ENCODE measurements around the gene HEATR9.

Gene HEATR9

GRCh38 chr17:35808962-35809854 lies 59.5 kb downstream of the HEATR9 start, which contains the start of gene TAF15:
TSS of gene TAF15 (plus strand) at chr17:35809484. CDS start at chr17:35809570, 86 bp downstream.
- DNase-seq: peak; percentile 99

- DNase-seq: no peak
Measured at GRCh38 chr17:35808240-35808961, 60.3 kb downstream of the HEATR9 start.

DNA sequence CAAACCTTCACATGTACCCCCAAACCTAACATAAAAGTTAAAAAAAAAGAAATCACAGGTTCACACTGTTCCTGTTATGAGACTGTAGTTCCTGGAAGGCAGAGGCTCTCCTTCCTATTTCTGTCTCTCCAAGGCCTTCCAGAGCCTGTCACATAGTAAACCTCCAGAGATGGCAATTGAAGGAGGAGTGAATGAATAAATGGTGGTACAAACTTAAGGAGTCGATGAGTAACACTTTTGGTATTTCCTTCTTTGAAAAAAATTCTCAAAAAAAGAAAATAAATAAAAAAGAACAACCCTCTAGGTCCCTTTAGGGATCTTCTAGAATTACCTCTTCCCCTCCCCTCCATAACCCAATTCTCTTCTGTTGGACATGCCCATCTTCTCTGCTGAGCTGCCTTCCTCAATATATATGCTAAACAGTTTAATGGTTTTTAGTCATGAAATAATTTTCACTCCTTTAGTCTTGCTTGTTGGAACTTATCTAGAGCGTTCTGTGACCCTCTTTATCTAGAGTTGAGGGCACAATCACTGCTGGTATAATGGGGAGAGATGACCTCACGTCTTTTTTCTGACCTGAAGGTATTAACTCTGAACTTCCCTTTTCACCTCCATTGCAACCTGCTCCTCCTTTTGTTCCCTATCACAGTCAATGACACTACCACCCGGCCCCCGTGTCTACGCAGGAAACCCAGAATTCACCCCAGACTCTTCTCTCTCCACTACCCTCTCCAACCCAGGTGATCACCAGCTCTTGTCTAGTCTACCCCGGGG lies 61.1 kb downstream of the HEATR9 start:
- DNase-seq: no peak

Measured in right kidney (tissue), 1 donor.